Measurements from ENCODE around the gene XNDC1N. TPM values are rescaled to one million over a fixed set of nuclear protein-coding genes. Genes with fewer than 3 reads are reported as not detected.

XNDC1N gene
- total and polyA plus RNA-seq, 9 of the 15 experiments (the other 6 are each of a cell fraction or from before 2014, with no cell fraction given): 6.8 to 11.4 (median 9.7) TPM

GRCh38 chr11:71937826-71938225 lies 9.4 kb upstream of the XNDC1N start:
- BruUV-seq (replicated peaks): no TSS peak
- peaks cover 34% of the 10 kb centered on the region for H3K36me3 ChIP-seq (ENCODE audit: control insufficient read depth, insufficient read depth, low read length)
- H3K4me3 ChIP-seq: no peak overlapping the region
- no peaks in the 10 kb centered on the region for H3K9me3 ChIP-seq (replicated peaks; ENCODE audit: control insufficient read depth, insufficient read depth, low read depth, low read length)
- 100% methylated on average over 1 of the region's 1 CpG for WGBS (ENCODE audit: insufficient coverage, low coverage, missing lambda C conversion rate)
- H3K27me3 ChIP-seq (ENCODE audit: control insufficient read depth in 2 of 2, insufficient read depth in 2 of 2, low read length in 2 of 2): no peaks in the 10 kb centered on the region
- FAIRE-seq (no peak), DNase-seq (ENCODE audit: extremely low read depth in 1 of 4, low spot score in 3 of 4) (no peak), ATAC-seq (no peak)
- intact Hi-C loops (cut with micrococcal nuclease): no loop called here
- CTCF ChIA-PET (ENCODE audit: low intra/inter-chr PET ratio): no interaction called here
- in situ Hi-C loops (cut with MboI): no loop called here
- no peak overlapping the region for H3K27ac ChIP-seq (ENCODE audit: extremely low read depth, low read depth, low read length)
- H3K9ac ChIP-seq (ENCODE audit: insufficient read depth in 1 of 2, low read depth in 2 of 2, low read length in 2 of 2): no peak overlapping the region
- no peak overlapping the region for H2AFZ ChIP-seq (ENCODE audit: low read depth, low read length)
- H3K79me2 ChIP-seq (ENCODE audit: control insufficient read depth, insufficient read depth, low read length): peaks cover 83% of the 10 kb centered on the region
- peaks cover 0 to 9% of the 10 kb centered on the region in 2 experiments; a peak in 2 of 5 replicates for H3K4me1 ChIP-seq (replicated peaks in 1 of 2; ENCODE audit: control insufficient read depth in 2 of 2, insufficient read depth in 2 of 2, low read length in 2 of 2)
- POLR2A ChIA-PET: interaction anchor here (0.6 to 2.7 kb wide), 3 partner anchors 9 to 30 kb away, joined by 3 to 18 read pairs (median 11); partner anchors contain the start of genes RNF121 and XNDC1N
- H3K4me2 ChIP-seq (ENCODE audit: insufficient read depth, low read length): no peak overlapping the region
- H4K20me1 ChIP-seq (replicated peaks; ENCODE audit: control insufficient read depth, insufficient read depth, low read length): peaks cover 17% of the 10 kb centered on the region
- TF ChIP-seq ZNF717 (CRISPR knock-in tag; IDR thresholded peaks at IDR 0.05): no peak
- TF ChIP-seq ZNF785 (CRISPR knock-in tag; IDR thresholded peaks at IDR 0.05): no peak
- no peak for TF ChIP-seq SMARCA5 (IDR thresholded peaks at IDR 0.05)
- no peak for TF ChIP-seq BRF1 (IDR thresholded peaks at IDR 0.05; ENCODE audit: borderline replicate concordance, extremely low read depth, insufficient read length)
- TF ChIP-seq SMARCC2 (IDR thresholded peaks at IDR 0.05; ENCODE audit: low read depth): no peak
- no peak for TF ChIP-seq ZNF431 (CRISPR knock-in tag; IDR thresholded peaks at IDR 0.05)
- TF ChIP-seq ZNF134 (CRISPR knock-in tag; conservative IDR thresholded peaks at IDR 0.05): no peak
- no peak for TF ChIP-seq DIDO1 (tag; IDR thresholded peaks at IDR 0.05; ENCODE audit: low read depth)
- no peak for TF ChIP-seq TBL1XR1 (IDR thresholded peaks at IDR 0.05; ENCODE audit: low read length in 2 of 2)
- TF ChIP-seq KLF10 (CRISPR knock-in tag; IDR thresholded peaks at IDR 0.05): no peak
- H3K9me1 ChIP-seq (ENCODE audit: control insufficient read depth, insufficient read depth, low read length): no peaks in the 10 kb centered on the region
